Lower leg skin (tissue), 3 donors: ENCODE measurements around the gene MELTF.

Experiments
- CTCF ChIP-seq, 3 donors: fragments of 450-650 bp; IDR thresholded peaks; one replicate each; pipeline ENCODE4 v1.5.1; 2016; ENCODE audit warnings: antibody characterized with exemption in 3 of 3, mild to moderate bottlenecking in 3 of 3, moderate library complexity in 2 of 3
- POLR2A ChIP-seq, 2 donors: fragments of 450-650 bp; IDR thresholded peaks; one replicate each; pipeline ENCODE4 v1.6.1; 2016 to 2017; ENCODE audit warnings: antibody characterized with exemption in 2 of 2, mild to moderate bottlenecking in 1 of 2, moderate library complexity in 1 of 2

GRCh38 chr3:196979545-196979944 lies 50.1 kb downstream of the MELTF start:
- no peak for TF ChIP-seq CTCF (IDR thresholded peaks at IDR 0.05)
- TF ChIP-seq POLR2A (IDR thresholded peaks at IDR 0.05) = no peak
